Sigmoid colon (tissue), 7 donors: ENCODE measurements around the gene ST8SIA2. TPM values are rescaled to one million over a fixed set of nuclear protein-coding genes. Genes with fewer than 3 reads are reported as not detected.

Source experiments
- DNase-seq: peaks from one replicate; pipeline ENCODE4 v3.0.0-alpha.2; 2019
- H3K27ac ChIP-seq, 4 donors: fragments of 200-600 bp; sonication (generic); one replicate each; pipeline ENCODE4 v1.5.1; 2016 to 2019; ENCODE audit warnings: mild to moderate bottlenecking in 1 of 4
- H3K27me3 ChIP-seq, 3 donors: fragments of 200-600 bp; sonication (generic); one replicate each; pipeline ENCODE4 v1.5.1; 2019; ENCODE audit warnings: mild to moderate bottlenecking in 1 of 3
- H3K36me3 ChIP-seq, 4 donors: fragments of 200-600 bp; sonication (generic); one replicate each; pipeline ENCODE4 v1.5.1; 2016 to 2019
- H3K4me1 ChIP-seq, 4 donors: fragments of 200-600 bp; sonication (generic); one replicate each; pipeline ENCODE4 v1.5.1; 2017 to 2019
- H3K4me3 ChIP-seq, 4 donors: fragments of 200-600 bp; sonication (generic); one replicate each; pipeline ENCODE4 v1.5.1; 2017 to 2019; ENCODE audit warnings: mild to moderate bottlenecking in 2 of 4, moderate library complexity in 1 of 4
- H3K9me3 ChIP-seq, 4 donors: fragments of 200-600 bp in 3 of 4; sonication (generic) in 3 of 4; one replicate each; pipeline versions ENCODE4 v1.5.1 to v1.6.1; 2013 to 2019
- EP300 ChIP-seq, 4 donors: sonication (generic); formaldehyde crosslinking; IDR thresholded peaks; one replicate each; pipeline ENCODE4 v1.6.1; 2017; ENCODE audit warnings: antibody characterized with exemption in 4 of 4
- POLR2A ChIP-seq, 2 donors: fragments of 450-650 bp; IDR thresholded peaks; one replicate each; pipeline ENCODE4 v1.6.1; 2016; ENCODE audit warnings: antibody characterized with exemption in 2 of 2, mild to moderate bottlenecking in 2 of 2, moderate library complexity in 2 of 2
- POLR2AphosphoS5 ChIP-seq, 4 donors: sonication (generic); formaldehyde crosslinking; IDR thresholded peaks; one replicate each; pipeline ENCODE4 v1.6.1; 2017; ENCODE audit warnings: antibody characterized with exemption in 4 of 4
- WGBS, 2 donors: extraction: QIAGEN DNeasy Blood & Tissue Kit; methylation state at CpG; one replicate each; pipeline ENCODE4 v1.1.7; 2013; 5-methylcytosine and 5-hydroxymethylcytosine counted together
- intact Hi-C: fragments of 100-400 bp; cut with DNase I; formaldehyde crosslinking; loops from one replicate; pipeline ENCODE4 v1.15.1; 2023
- polyA plus RNA-seq, 3 donors: library from polyadenylated mRNA; stranded (reverse); fragments of 200-250 nt; gene quantifications; one replicate each; pipeline ENCODE4 v1.2.3, GENCODE V29; 2013
- total RNA-seq, 4 donors: library from RNA; depleted of rRNA; stranded (reverse); fragments of >200 nt; gene quantifications; one replicate each; pipeline ENCODE4 v1.1.0, GENCODE V29; 2016
- TF ChIP-seq, protein P1 (sequence below), 4 experiments: fragments of 450-650 bp in 3 of 4; fragments of 200-600 bp in 1 of 4; IDR thresholded peaks; one replicate each; pipeline ENCODE4 v1.5.1; 2016 to 2019; ENCODE audit warnings: antibody characterized with exemption in 4 of 4, mild to moderate bottlenecking in 3 of 4, moderate library complexity in 2 of 4
- donor health status: healthy with polysubstance abuse.
- donor health status: Bipolar disorder and iron deficiency.
- donor health status: healthy.

Gene ST8SIA2
- total and polyA plus RNA-seq, 7 donors, result under 0.01 to 0.71 (median 0.16) TPM; not detected in 2

DNA sequence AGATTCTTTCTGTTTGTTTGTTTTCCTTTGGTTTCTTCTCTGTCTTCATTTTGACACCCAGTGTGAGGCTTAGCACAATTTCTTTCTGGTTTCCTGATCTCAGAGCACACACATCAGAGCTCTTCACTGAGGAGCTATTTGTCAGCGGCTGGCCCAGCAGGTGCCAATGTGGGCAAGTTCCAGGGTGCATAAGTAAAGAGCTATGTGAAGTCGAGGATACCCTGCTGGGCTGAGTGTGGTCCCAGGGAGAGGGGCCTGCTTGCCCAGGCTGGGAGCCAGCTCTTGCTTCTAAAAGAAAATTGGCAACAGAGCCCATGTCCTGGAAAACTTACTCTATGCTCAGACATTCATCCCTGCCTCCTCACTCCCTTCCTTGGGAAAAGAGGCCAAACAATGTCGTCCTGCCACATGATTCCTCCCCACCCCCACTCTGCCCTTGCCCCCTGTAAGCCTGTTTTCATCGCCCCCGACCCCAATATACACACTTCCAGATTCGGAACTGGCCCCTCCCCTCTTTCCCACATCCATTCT is 101.2 kb downstream of the ST8SIA2 start:
- WGBS, 2 donors, result 30 to 50% methylated on average over 6 of the region's 6 CpGs
- no peak for DNase-seq

GRCh38 chr15:92495446-92495845 is 101.8 kb downstream of the ST8SIA2 start:
- Histone ChIP-seq H3K4me3 (no peak overlapping the region), H3K27me3 (peaks cover 0 to 10% (median 0%) of the 10 kb centered on the region in 3 donors), H3K36me3 (no peaks in the 10 kb centered on the region), H3K27ac (no peak overlapping the region), H3K9me3 (peaks cover 0 to 3% (median 0%) of the 10 kb centered on the region in 4 donors), H3K4me1 (no peaks in the 10 kb centered on the region)
- DNase-seq, result no peak
- 77 to 83% methylated on average over 3 of the region's 3 CpGs for WGBS, 2 donors
- intact Hi-C loops, result no loop called here
- TF ChIP-seq EP300 (IDR thresholded peaks at IDR 0.05) (no peak), POLR2A (IDR thresholded peaks at IDR 0.05) (no peak), POLR2AphosphoS5 (IDR thresholded peaks at IDR 0.05) (no peak)
- TF ChIP-seq, protein P1, sequence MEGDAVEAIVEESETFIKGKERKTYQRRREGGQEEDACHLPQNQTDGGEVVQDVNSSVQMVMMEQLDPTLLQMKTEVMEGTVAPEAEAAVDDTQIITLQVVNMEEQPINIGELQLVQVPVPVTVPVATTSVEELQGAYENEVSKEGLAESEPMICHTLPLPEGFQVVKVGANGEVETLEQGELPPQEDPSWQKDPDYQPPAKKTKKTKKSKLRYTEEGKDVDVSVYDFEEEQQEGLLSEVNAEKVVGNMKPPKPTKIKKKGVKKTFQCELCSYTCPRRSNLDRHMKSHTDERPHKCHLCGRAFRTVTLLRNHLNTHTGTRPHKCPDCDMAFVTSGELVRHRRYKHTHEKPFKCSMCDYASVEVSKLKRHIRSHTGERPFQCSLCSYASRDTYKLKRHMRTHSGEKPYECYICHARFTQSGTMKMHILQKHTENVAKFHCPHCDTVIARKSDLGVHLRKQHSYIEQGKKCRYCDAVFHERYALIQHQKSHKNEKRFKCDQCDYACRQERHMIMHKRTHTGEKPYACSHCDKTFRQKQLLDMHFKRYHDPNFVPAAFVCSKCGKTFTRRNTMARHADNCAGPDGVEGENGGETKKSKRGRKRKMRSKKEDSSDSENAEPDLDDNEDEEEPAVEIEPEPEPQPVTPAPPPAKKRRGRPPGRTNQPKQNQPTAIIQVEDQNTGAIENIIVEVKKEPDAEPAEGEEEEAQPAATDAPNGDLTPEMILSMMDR (IDR thresholded peaks at IDR 0.05), result no peak

More for the DNA sequence above, 101.2 kb downstream of the ST8SIA2 start:
- Histone ChIP-seq H3K4me1 (no peaks in the 10 kb centered on the region), H3K4me3 (no peak overlapping the region), H3K27me3 (peaks cover 0 to 10% (median 0%) of the 10 kb centered on the region in 3 donors), H3K36me3 (no peaks in the 10 kb centered on the region), H3K27ac (no peak overlapping the region), H3K9me3 (peaks cover 0 to 3% (median 1%) of the 10 kb centered on the region in 4 donors)
- TF ChIP-seq, protein P1 (IDR thresholded peaks at IDR 0.05), result no peak
- no peak for TF ChIP-seq POLR2AphosphoS5 (IDR thresholded peaks at IDR 0.05)
- no peak for TF ChIP-seq EP300 (IDR thresholded peaks at IDR 0.05)
- TF ChIP-seq POLR2A (IDR thresholded peaks at IDR 0.05), result no peak
- intact Hi-C loops, result no loop called here

DNA sequence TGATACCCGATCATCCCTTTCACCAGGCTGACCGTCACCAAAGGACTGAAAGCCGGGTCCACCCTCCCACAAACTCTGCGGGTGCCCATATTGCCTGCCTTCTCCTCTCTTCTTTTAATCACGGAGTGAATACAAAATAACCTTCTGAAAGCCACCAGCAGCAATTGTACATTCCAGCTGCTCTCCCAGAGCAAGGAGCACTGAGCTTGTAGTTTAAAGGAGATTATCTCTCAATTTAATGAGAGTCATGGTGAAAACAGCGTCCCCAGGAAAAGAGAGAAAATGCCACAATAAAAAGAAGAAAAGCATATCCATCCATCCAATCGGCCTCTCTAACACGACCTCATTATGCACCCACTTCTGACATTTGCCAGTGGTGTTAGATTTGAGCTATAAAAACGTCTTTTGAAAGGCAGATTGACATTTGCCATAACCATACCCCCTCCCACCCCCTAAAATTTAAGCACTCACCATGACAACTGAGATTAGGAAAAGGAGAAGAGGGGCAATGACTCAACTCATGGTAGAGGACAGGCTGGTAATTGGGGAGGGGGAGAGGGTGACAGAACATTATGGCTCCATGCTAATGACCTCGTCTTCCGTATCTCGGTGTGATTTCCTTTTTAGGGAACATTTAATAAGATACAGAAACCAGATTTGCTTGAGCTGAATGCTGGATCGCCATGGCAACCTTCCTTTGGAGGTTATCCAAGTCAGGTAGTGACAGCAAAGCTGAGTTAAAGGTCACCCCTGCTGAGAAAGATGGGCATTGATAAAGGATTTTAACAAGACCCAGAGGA is 106.2 kb downstream of the ST8SIA2 start:
- H3K27me3 ChIP-seq, result peaks cover 0 to 10% (median 0%) of the 10 kb centered on the region in 3 donors
- no peak overlapping the region for H3K27ac ChIP-seq
- no peak overlapping the region for H3K4me3 ChIP-seq
- DNase-seq, result no peak
- no peaks in the 10 kb centered on the region for H3K4me1 ChIP-seq
- TF ChIP-seq EP300 (IDR thresholded peaks at IDR 0.05), result no peak
- no peak for TF ChIP-seq POLR2A (IDR thresholded peaks at IDR 0.05)
- TF ChIP-seq, protein P1 (IDR thresholded peaks at IDR 0.05), result no peak
- TF ChIP-seq POLR2AphosphoS5 (IDR thresholded peaks at IDR 0.05), result no peak
- H3K36me3 ChIP-seq, result no peaks in the 10 kb centered on the region
- no peaks in the 10 kb centered on the region for H3K9me3 ChIP-seq
- WGBS, 2 donors, result 75 to 77% methylated on average over 13 of the region's 13 CpGs
- intact Hi-C loops, result no loop called here

GRCh38 chr15:92502336-92502735 is 108.7 kb downstream of the ST8SIA2 start:
- WGBS, 2 donors, result 67 to 88% methylated on average over 7 of the region's 7 CpGs
- no peaks in the 10 kb centered on the region for H3K36me3 ChIP-seq
- no peak overlapping the region for H3K4me3 ChIP-seq
- no peak overlapping the region for H3K27ac ChIP-seq
- H3K9me3 ChIP-seq, result peaks cover 0 to under 1% (median 0%) of the 10 kb centered on the region in 4 donors
- no peak for DNase-seq
- H3K27me3 ChIP-seq, result peaks cover 0 to 8% (median 0%) of the 10 kb centered on the region in 3 donors
- TF ChIP-seq EP300 (IDR thresholded peaks at IDR 0.05) (no peak), POLR2AphosphoS5 (IDR thresholded peaks at IDR 0.05) (no peak), POLR2A (IDR thresholded peaks at IDR 0.05) (no peak)
- TF ChIP-seq, protein P1 (IDR thresholded peaks at IDR 0.05), result no peak
- H3K4me1 ChIP-seq, result no peaks in the 10 kb centered on the region
- intact Hi-C loops, result no loop called here
